ENCODE data around the gene KCNT1. TPM values are rescaled to one million over a fixed set of nuclear protein-coding genes. Genes with fewer than 3 reads are reported as not detected.

The KCNT1 gene
- polyA plus RNA-seq, 1 experiment = not detected

GRCh38 chr9:135724186-135724787, 22.3 kb downstream of the KCNT1 start:
- POLR2A ChIA-PET = no interaction called here
- CTCF ChIA-PET = no interaction called here
- TF ChIP-seq CTCF (IDR thresholded peaks at IDR 0.05; ENCODE audit: low read depth, low read length) = no peak

GRCh38 chr9:135726138-135726853, 24.3 kb downstream of the KCNT1 start:
- Histone ChIP-seq H3K27me3 (ENCODE audit: control insufficient read depth, insufficient read depth, low read length) (peaks cover 9% of the 10 kb centered on the region), H3K27ac (ENCODE audit: low read depth, low read length) (no peak overlapping the region), H3K9me3 (ENCODE audit: control insufficient read depth, insufficient read depth, low read length) (peaks cover 4% of the 10 kb centered on the region; the same call in 1 of the 2 replicates), H3K4me3 (ENCODE audit: low read depth, low read length) (no peak overlapping the region)
- ChIA-PET CTCF (no interaction called here), POLR2A (no interaction called here)
- no peak for DNase-seq (ENCODE audit: low read depth, low spot score)
- no peak for TF ChIP-seq CTCF (IDR thresholded peaks at IDR 0.05; ENCODE audit: low read depth, low read length)

More at GRCh38 chr9:135724186-135724787, 22.3 kb downstream of the KCNT1 start:
- no peak for DNase-seq (ENCODE audit: low read depth, low spot score)
- no peak overlapping the region for H3K27ac ChIP-seq (ENCODE audit: low read depth, low read length)
- H3K9me3 ChIP-seq (ENCODE audit: control insufficient read depth, insufficient read depth, low read length) = no peaks in the 10 kb centered on the region; the same call in 1 of the 2 replicates
- H3K27me3 ChIP-seq (ENCODE audit: control insufficient read depth, insufficient read depth, low read length) = peaks cover 9% of the 10 kb centered on the region
- H3K4me3 ChIP-seq (ENCODE audit: low read depth, low read length) = no peak overlapping the region

GRCh38 chr9:135727257-135727875, 25.4 kb downstream of the KCNT1 start:
- POLR2A ChIA-PET = no interaction called here
- no peak overlapping the region for H3K27ac ChIP-seq (ENCODE audit: low read depth, low read length)
- H3K4me3 ChIP-seq (ENCODE audit: low read depth, low read length) = no peak overlapping the region
- CTCF ChIA-PET = no interaction called here
- peaks cover 11% of the 10 kb centered on the region; the same call in 1 of the 2 replicates for H3K9me3 ChIP-seq (ENCODE audit: control insufficient read depth, insufficient read depth, low read length)
- TF ChIP-seq CTCF (IDR thresholded peaks at IDR 0.05; ENCODE audit: low read depth, low read length) = no peak
- H3K27me3 ChIP-seq (ENCODE audit: control insufficient read depth, insufficient read depth, low read length) = peaks cover 5% of the 10 kb centered on the region
- no peak for DNase-seq (ENCODE audit: low read depth, low spot score)

- Histone ChIP-seq H3K4me3 (ENCODE audit: low read depth, low read length) (no peak overlapping the region), H3K27me3 (ENCODE audit: control insufficient read depth, insufficient read depth, low read length) (peaks cover 4% of the 10 kb centered on the region), H3K27ac (ENCODE audit: low read depth, low read length) (no peak overlapping the region), H3K9me3 (ENCODE audit: control insufficient read depth, insufficient read depth, low read length) (peaks cover 11% of the 10 kb centered on the region)
- no peak for DNase-seq (ENCODE audit: low read depth, low spot score)
- TF ChIP-seq CTCF (IDR thresholded peaks at IDR 0.05; ENCODE audit: low read depth, low read length) = no peak
- ChIA-PET POLR2A (no interaction called here), CTCF (no interaction called here)
Observed at GRCh38 chr9:135728436-135729110, 26.6 kb downstream of the KCNT1 start.

Data from AG04450 (cell line).